NB4 (cell line): Measurements from ENCODE around the gene CRACDL.

Experiments used
- CTCF ChIP-seq: IDR thresholded peaks from one replicate; pipeline ENCODE4 v1.5.1; 2012; ENCODE audit warnings: low read depth, low read length
- POLR2A ChIP-seq: IDR thresholded peaks from 2 replicates; pipeline ENCODE4 v1.6.1; 2011; ENCODE audit warnings: mild to moderate bottlenecking; ENCODE audit not compliant: insufficient read length; ENCODE audit errors: extremely low read depth

- no peak for TF ChIP-seq POLR2A
- no peak for TF ChIP-seq CTCF
These were observed 128.1 kb downstream of the CRACDL start for GRCh38 chr2:98807929-98808328.
